Stimulated activated CD4-positive, alpha-beta T cell treated with anti-CD3 and anti-CD28 coated beads, TNF-alpha, amount 100 ng/mL, for 24 hours (primary cell): ENCODE measurements around the gene NYNRIN.

Experiments used
- DNase-seq, 3 experiments: peaks; one replicate each; pipeline ENCODE4 v3.0.0-alpha.2; 2020; ENCODE audit warnings: low read depth in 3 of 3

Gene NYNRIN

DNA sequence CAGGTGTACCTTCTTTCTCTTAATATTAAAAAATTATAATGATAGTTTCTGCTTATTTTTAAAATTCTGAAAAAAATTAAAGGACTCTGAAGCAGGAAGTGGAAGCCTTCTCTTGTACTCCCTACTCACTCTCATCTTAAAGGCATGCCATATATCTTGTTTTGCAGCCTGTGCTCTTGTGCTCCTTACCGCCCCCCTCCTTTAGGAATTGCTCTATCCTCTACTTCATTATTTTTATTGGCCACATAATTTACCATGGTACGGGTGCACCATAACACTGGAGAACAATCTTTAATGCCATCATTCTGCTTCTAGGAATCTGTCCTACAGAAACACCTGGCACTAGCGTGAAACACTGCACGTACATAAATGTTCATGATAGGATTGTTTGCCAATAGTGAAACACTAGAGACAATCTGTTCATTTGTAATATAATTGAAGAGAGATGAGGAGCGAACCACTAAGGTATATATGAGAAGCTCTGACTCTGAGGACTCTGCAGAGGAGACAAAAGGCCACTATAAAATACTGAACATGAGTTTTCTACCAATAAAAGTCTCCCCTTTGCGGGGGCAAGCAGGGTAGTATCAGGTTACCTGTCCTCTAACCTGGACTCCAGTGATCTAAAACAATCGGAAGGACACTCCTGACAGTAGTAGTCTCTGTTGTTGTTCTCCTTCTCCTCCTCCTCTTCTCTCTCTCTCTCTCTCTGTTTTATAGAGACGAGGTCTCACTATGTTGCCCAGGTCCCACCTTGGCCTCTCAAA, 6.3 kb upstream of the NYNRIN start:
- DNase-seq, result no peak

DNA sequence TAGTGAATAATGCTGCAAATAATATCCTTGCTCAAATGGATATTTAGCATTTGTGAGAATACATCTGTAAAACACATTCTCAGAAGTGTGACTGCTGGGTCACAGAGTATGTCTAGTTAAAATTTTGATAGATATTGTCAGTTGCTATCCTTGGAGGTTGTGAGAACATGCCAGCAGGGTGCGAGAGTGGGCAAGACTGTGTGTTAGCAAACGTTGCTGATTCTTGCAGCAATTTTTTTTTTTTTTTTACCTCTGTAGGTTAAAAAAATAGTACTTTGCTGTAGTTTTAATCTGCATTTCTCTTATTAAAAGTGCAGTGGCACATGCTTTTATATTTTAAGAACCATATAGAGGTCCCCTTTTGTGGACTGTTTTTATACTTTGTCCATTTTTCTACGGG, 4.5 kb upstream of the NYNRIN start:
- no peak for DNase-seq

DNA sequence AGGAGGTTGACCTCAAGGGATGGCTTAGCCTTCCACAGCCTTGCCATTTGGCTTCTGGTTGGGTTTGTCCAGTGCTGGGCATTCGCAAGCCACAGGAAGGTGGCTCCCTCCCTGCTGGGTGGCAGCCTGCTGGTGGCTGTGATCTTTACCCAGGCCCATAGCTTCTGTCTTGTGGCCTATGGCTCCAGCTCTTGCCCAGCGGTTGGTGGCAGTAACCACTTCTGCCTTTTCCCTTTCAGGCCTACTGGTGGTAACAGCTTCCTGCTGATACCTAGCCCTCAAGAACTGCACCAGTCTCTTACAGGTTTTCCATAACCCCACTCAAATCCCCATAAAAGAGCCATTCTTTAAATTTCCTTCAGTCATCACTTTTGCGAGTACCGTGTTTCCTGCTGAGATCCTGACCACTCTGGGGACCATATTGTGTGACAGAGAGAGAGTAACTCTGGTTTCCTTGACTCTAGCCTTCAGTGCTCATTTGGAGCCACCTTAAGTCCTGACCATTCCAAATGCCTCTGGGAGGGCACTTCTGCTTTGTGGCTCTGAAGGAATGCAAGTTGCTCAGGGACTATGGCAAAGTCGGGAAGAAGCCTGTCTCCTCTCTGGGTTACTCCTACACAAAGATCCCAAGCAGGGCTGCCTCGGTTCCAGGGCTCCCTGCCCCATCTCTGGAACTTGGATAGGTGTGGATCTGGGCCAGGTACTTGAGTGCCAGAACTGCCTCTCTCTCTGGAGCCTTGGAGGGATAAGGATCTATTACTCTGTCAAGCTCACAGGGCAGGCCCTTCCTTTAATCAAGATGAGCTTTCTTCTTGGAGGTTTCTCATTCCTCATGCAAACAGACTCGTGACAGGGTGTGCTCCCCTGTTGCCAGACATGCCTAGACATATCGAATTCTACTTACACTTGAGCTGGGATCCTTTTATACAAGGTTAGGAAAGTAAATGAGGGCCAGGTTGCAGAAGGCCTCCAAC, 2.9 kb upstream of the NYNRIN start:
- DNase-seq, result no peak

DNA sequence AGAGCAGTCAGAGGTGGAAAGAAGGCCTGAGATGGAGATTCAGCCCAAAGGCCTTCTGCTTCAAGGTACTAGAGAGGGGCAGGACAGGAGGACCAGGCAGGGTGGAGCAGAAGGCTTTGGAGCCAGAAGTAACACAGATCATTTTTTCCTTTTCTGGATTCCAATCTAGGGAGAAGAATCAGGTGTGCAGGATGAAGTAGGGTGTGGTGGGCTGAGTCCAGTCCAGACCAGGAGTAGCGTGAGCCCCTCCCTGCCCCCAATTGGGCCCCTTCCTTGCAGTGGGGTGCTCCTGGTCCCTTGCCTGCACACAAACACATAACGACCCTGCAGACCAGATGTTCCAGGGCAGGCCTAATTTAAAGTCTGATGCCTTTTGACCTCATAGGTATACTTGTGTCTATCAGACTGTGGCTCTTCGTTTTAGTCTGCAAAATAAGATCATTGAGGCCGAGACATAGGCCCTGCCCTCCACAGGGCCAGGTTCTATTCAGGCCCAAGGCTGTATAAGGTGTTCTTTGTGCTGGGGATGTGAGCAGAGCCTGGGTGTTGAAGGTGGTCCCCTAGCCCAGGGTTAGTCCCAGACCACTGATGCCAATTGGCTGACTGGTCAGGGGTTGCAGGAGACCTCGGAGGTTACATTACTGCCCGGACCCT, 1.0 kb upstream of the NYNRIN start:
- no peak for DNase-seq

DNA sequence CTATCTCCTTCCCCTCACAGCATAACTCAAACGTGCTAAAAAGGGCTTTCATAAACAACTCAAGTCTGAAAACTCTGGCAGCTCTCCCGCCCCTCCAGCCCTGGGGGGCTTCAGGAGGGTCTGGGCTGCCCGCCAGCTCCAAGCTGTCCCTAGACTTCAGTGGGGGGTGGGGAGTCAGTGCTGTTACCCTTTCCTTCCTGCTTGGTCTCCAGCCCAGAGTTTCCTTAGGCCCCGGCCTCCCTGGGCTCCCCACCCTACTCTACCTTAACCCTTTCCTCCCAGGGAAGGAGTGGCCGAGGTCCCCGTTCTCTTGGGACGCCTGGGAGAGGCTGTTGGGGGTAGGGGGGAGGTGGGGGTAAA, 530 bp upstream of the NYNRIN start:
- DNase-seq, result no peak

DNA sequence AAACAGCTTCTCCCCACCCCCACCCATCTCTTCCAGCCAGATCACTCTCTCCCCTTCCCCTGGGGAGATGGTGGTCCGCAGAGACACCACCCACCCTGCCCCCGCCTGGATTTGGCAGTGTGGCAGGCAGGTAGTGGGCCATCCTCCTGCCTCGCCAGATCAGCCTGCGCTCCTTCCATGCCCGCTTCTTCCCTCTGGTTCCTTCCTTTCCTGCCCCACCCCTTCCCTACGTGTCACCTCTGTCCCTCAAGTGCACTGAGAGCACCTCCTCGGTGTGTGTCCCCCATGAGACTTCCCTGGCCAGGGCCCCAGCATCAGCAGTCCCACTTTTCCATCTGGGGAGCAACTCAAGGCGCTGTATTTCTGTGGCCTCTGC, 632 bp downstream of the NYNRIN start:
- DNase-seq, result no peak

DNA sequence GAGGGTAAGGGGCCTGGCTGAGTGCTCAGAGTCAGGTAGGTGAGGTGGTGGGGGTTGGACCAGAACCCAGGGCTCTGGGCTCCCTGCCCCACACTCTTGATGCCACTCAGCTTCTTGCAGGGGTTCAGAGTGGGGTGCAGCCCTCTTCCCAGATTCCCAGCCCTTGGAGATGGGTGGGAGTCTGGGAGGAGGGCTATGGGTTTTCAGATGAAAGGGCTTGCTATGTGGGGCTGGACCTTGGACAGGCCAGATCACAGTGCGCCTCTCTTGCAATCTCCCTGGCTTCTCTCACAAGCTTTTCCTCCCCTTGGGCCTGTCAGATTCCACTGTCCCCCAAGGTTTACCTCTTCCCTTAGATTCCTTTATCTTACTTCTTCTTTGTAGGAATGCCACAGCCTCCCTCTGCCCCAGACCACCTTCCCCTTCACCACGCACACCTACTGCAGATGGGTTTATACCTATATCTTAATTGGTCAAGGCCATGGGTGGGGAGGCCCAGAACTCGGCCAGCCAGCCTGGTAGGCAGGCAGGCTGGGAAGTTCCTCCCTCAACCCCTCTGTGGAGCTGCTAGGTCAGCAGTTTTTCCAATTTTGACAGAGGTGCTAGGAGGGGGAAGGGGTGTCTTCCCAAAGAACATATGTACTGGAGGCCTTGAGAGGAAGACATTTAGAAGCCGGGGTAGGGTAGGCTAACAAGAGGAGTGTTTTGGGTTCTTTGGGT, 1.4 kb downstream of the NYNRIN start:
- DNase-seq, result no peak

DNA sequence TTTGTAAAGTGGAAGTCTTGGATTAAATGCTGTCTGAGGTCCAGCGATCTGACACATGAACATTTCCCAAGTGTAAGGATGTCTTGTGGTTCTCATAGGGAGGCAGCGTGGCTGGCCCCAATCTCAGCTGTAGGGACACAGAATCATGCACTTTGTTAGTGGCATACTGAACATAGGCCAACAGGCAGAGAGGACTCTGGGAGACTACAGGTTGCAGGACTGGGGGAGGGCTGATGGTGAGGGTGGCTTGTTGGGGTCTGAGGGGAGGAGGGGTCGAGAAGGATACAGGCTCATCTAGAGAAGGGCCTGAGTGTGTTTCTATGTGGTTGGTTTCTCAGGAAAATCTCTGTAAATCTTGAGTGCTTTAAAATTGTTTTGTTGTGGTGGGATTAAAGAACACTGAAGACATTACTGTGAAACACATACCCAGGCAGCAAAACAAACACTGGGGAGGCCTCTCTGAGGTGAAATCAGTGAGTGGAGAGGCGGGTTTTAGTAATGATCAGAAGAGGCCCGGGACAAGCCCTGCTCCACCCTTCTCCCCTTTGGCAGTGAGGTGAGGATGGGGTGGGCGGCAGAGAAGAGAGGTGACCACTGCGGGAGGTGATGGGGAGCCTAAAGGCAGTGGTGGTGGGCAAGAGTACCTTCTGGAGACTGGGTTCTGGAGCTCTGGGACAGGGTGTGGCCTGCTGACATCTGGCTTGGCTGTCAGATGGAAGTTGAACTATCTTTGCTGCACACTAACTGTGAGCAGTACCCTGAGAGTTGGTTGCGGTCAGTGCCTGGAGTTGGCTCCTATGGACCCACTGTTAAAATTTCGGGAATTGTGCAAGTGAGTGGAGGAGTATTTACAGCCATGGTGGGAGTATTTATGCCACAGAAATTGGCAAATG, 3.3 kb downstream of the NYNRIN start:
- DNase-seq, result no peak

DNA sequence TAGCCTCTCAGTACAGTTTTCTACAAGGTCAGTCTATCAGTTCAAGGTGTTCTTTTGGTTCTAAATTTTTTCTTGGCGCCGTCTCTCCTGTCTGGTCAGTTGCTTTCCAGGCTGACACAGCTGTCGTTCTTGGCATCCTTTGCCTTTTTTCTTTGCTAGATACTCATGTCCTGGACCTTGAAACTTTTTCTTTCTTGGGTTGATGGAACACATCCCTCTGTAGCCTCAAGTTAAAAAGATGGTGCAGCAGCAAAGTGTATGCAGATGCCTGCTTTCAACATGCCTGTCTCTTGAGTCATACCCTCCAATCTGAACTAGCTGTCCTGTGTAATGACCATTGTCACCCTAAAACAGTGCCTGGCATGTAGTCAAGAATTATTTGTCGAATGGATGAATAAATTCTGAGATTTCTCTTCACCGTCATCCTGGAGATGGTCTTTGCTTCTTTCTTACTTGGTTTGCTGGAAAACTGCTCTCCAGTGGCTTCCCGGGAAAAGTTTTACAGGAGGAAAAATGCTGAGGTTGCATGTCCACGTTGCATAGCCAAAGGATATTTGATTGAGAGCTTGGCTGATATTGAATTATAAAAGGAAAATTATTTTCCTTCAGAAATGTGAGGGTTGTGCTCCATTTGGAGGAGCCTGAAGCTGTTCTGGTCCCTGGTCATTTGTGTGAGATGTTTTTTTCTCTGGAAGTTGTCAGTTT, 4.6 kb downstream of the NYNRIN start:
- no peak for DNase-seq

DNA sequence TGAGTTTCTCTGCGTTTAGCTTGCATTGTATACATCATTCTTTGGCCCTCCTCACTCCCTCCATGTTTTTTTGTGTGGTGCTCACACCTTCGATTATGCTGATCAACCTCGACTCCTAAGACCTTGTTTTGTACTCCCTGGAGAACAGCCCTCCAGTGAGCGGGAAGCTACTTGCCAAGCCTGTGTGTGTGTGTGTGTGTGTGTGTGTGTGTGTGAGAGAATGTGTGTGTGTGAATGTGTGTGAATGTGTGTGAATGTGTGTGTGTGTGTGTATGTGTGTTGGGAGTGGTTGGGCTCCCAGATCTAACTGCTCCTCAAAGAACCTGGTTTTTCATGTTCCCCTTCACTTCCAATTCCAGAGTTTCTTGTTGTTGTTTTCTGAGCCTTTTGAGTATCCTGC, 6.0 kb downstream of the NYNRIN start:
- no peak for DNase-seq

DNA sequence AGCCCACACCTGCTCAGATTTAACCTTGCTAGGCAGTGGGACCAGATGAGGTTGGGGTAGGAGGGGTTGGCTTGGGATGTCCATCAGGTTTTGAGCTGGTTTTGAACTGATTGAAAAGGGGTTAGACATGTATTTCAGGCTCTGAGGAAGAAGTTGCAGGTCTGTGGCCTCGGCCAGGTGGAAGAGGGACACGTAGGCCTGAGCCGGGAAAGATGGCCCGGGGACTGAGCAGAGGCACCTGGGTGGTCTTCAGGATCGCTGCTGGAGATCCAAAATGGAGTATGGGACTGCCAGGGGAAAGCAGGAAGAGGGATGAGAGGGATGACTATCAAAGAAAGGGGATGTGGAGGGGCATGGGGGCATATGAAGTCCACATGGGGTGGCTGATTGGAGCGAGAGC, 7.6 kb downstream of the NYNRIN start:
- DNase-seq, result no peak

DNA sequence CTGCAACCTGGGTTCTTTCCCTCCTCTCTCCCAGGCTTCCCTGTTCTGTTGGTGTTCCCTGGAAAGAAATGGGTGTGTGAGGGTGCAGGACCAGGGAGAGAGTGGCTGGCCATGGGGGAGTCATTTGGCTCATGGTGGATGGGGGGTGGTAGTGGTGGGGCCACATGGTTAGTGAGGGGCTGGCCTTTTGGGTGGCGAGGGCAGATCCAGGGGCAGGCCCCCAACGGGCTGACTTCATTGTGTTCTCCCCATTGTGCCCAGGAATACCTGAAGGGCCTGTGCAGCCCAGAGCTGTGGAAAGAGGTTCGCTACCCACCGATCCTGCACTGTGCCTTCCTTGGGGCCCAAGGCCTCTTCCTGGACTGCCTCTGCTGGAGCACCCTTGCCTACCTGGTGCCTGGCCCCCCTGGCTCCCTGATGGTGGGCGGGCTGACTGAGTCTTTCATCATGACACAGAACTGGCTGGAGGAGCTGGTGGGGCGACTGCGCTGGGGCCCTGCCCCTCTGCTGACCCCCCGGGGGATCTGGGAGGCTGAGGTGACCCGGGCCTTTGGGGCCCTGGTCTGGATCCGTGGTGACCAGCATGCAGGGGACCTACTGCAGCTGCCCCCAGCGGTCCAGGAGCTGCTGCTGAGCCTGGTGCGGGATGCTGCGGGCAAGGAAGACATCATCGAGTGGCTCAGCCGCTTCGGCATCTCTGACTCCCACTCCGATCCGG, 9.0 kb downstream of the NYNRIN start:
- no peak for DNase-seq

DNA sequence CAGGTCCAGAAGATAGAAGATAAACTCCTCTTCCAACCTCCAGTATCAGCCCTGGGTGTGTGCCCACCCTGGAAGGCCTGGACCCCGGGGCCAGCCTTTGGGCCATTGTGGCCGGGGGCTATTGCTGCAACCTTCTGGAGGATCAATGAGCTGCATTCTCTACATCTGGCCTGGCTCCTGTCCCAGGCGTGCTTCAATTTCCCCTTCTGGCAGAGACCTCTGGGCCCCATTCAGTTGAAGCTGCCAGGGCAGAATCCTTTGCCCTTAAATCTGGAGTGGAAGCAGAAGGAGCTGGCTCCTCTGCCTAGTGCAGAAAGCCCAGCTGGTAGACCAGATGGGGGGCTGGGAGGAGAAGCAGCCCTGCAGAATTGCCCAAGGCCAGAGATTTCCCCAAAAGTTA, 10.0 kb downstream of the NYNRIN start:
- no peak for DNase-seq

DNA sequence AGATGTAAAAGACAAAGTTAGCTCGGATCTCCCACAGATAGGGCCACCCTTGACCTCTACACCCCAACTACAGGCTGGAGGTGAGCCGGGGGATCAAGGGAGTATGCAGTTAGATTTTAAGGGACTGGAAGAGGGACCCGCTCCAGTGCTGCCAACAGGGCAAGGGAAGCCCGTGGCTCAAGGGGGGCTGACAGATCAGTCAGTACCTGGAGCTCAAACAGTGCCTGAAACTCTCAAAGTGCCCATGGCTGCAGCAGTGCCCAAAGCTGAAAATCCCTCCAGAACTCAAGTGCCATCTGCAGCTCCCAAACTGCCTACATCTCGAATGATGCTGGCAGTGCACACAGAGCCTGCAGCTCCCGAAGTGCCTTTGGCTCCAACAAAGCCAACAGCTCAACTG, 10.4 kb downstream of the NYNRIN start:
- DNase-seq, result no peak

DNA sequence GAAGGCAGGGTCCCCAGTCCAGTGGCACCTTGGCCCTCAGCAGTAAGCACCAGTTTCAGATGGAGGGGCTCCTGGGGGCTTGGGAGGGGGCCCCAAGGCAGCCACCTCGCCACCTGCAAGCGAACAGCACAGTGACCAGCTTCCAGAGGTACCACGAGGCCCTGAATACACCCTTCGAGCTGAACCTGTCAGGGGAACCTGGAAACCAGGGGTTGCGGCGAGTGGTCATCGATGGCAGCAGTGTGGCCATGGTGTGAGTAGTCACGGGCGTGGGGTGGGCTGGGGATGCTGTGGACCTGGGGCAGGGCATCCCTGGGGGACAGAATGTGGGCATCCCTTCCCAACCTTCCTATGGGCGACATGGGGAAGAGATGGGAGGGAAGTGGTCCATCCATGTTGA, 11.2 kb downstream of the NYNRIN start:
- no peak for DNase-seq

DNA sequence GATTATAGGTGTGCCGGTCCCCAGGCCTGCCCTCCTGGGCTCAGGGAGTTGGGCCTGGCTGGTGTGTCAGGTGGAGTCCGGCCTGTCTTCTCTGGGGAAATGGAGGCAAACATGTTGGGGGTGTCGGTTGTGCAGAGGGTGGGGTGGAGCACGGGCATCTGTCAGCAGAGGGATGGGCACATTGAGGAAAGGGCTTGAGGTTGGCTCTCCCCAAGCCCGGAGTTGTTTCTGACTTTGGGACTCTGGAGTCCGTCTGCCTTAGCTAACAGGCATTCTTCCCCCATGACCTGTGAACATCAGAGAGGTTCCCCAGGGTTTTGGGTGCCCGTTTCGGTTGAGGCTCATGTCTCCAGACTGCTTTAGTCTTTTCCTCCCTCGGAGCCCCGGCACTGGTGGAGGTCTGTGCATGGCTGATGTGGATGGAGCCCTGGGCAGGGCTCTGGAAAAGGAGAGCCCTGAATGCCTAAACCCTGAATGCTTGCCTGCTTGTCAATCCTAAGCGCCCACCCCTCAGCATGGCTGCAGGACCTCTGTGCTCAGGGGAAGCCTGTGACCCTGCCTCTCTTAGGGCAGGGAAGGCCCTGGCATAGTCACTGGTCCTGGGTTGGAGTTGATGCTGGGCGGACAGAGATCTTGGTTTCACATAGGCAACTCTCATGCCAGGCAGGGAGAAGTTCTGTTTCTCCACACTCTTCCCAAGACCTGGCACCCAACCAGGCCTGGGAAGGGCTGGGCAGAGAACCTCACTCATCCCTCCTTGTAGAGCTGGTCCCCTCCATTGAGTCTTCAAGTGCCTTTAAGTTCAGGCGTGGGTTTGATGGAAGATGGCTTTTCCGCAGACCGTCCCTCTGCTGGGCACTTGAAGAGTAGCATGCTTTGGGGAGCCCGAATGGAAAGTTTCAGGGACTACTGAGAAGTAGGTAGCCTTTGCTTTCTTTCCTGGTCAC, 12.9 kb downstream of the NYNRIN start:
- DNase-seq, result no peak

DNA sequence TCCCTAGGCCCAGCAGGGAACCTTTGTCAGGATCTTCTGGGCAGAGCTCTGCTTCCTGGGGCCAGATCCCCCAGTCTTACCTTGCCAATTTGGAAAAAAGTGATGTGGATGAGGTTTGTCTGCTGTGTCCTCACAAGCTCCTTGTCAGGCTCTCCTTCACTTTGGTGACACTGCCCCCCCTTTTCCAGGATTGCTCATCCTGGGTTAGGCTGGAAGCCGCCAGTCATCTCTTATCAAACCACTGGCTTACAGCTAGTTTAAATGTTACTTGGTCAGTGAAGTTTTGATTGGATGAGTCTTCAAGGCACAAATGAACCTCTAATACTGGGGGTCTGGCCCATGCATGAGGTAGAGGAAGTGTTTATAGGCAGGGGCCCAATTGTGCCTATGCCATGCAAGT, 15.3 kb downstream of the NYNRIN start:
- no peak for DNase-seq

DNA sequence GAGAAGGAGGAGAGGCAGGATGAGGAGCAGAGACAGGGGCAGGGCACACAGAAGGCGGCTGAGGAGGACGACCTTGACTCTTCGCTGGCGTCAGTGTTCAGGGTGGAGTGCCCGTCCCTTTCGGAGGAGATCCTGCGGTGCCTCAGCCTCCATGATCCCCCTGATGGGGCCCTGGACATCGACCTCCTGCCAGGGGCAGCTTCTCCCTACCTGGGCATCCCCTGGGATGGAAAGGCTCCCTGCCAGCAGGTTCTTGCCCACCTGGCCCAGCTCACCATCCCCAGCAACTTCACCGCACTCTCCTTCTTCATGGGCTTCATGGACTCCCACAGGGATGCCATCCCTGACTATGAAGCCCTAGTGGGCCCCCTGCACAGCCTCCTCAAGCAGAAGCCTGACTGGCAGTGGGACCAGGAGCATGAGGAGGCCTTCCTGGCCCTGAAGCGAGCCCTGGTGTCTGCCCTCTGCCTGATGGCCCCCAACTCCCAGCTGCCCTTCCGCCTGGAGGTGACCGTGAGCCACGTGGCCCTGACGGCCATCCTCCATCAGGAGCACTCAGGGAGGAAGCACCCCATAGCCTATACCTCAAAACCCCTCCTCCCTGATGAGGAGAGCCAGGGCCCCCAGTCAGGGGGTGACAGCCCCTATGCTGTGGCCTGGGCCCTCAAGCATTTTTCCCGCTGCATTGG, 16.1 kb downstream of the NYNRIN start:
- no peak for DNase-seq
